OCI-LY1 (cell line): Measurements from ENCODE around the gene RAD52.

Source experiments
- H2AFZ ChIP-seq: fragments of 200-600 bp; sonication (generic), shearing (Covaris generic); 2 replicates; pipeline ENCODE4 v1.6.0; 2014; ENCODE audit warnings: antibody characterized with exemption, mild to moderate bottlenecking, low read length
- H3F3A ChIP-seq: fragments of 200-600 bp; sonication (generic), shearing (Covaris generic); 2 replicates; pipeline ENCODE4 v1.6.0; 2014; ENCODE audit warnings: mild to moderate bottlenecking, antibody characterized with exemption, low read length, moderate library complexity; ENCODE audit not compliant: insufficient read depth
- H3K27ac ChIP-seq: fragments of 200-600 bp; sonication (generic); 2 replicates; pipeline ENCODE4 v1.5.1; 2014; ENCODE audit warnings: low read length, mixed run types, mild to moderate bottlenecking, low read depth; ENCODE audit not compliant: poor library complexity, severe bottlenecking
- H3K27me3 ChIP-seq: fragments of 200-600 bp; sonication (generic); 2 replicates; pipeline ENCODE4 v1.6.0; 2014; ENCODE audit warnings: antibody characterized with exemption, mild to moderate bottlenecking, low read length, moderate library complexity; ENCODE audit not compliant: insufficient read depth
- H3K36me3 ChIP-seq: fragments of 200-600 bp; sonication (generic); 2 replicates; pipeline ENCODE4 v1.6.1; 2014; ENCODE audit warnings: mild to moderate bottlenecking, antibody characterized with exemption, low read length, moderate library complexity, mixed read lengths; ENCODE audit not compliant: insufficient read depth
- H3K4me1 ChIP-seq: fragments of 200-600 bp; sonication (generic); 2 replicates; pipeline ENCODE4 v1.5.1; 2014; ENCODE audit warnings: mild to moderate bottlenecking, low read length, moderate library complexity; ENCODE audit not compliant: insufficient read depth, severe bottlenecking
- H3K4me2 ChIP-seq: fragments of 200-600 bp; sonication (generic), shearing (Covaris generic); 2 replicates; pipeline ENCODE4 v1.6.1; 2014; ENCODE audit warnings: low read length
- H3K4me3 ChIP-seq: fragments of 200-600 bp; sonication (generic); 2 replicates; pipeline ENCODE4 v1.5.1; 2014; ENCODE audit warnings: low read length, low read depth, mild to moderate bottlenecking, mixed read lengths; ENCODE audit not compliant: poor library complexity, severe bottlenecking
- H3K79me2 ChIP-seq: fragments of 200-600 bp; shearing (Covaris generic); 2 replicates; pipeline ENCODE4 v1.6.1; 2016; ENCODE audit warnings: mixed run types, low read length, mixed read lengths; ENCODE audit not compliant: insufficient read depth
- H3K9ac ChIP-seq: fragments of 200-600 bp; sonication (generic), shearing (Covaris generic); 2 replicates; pipeline ENCODE4 v1.6.1; 2014; ENCODE audit warnings: mild to moderate bottlenecking, low read length, mixed read lengths
- H3K9me2 ChIP-seq: fragments of 200-600 bp; sonication (generic), shearing (Covaris generic); 2 replicates; pipeline ENCODE4 v1.6.1; 2014; ENCODE audit warnings: low read depth, mild to moderate bottlenecking, low read length, mixed read lengths
- H3K9me3 ChIP-seq: fragments of 200-600 bp; shearing (Covaris generic); 2 replicates; pipeline ENCODE4 v1.6.1; 2014; ENCODE audit warnings: low read length, mixed read lengths
- H4K20me1 ChIP-seq: fragments of 200-600 bp; sonication (generic), shearing (Covaris generic); 2 replicates; pipeline ENCODE4 v1.6.0; 2016; ENCODE audit warnings: mild to moderate bottlenecking, low read length; ENCODE audit not compliant: insufficient read depth
- EZH2 ChIP-seq: fragments of 200-600 bp; sonication (generic), shearing (Covaris generic); IDR thresholded peaks from 2 replicates; pipeline ENCODE4 v1.8.0; 2017; ENCODE audit warnings: borderline replicate concordance, mixed run types, mild to moderate bottlenecking, antibody characterized with exemption, low read length, moderate library complexity, mixed read lengths
- TF ChIP-seq, protein P1 (sequence below): fragments of 200-600 bp; sonication (generic), shearing (Covaris generic); IDR thresholded peaks from 2 replicates; pipeline ENCODE4 v1.5.1; 2017; ENCODE audit warnings: mild to moderate bottlenecking, antibody characterized with exemption, low read length, moderate library complexity, mixed read lengths

Gene RAD52

DNA sequence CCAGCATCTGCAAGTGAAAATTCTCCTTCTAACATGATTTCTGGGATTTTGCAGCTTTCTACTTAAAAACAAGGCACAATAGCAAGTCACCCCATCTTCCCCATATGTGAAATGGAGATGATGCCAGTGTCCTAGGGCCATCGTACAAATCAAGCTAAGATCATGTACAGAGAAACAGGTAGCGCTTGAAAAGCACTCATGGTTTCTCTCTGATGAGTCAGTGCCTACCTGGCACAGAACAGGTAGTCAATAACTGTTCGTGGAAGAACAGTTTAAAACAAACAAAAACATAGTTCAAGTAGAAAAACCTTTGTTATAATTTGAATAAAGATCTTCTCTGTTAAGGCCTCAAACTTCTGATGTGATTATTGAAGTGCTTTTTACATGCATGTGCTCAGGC lies 46.9 kb downstream of the RAD52 start:
- Histone ChIP-seq H4K20me1 (no peaks in the 10 kb centered on the region), H3F3A (no peaks in the 10 kb centered on the region), H2AFZ (no peak overlapping the region), H3K9me2 (no peaks in the 10 kb centered on the region), H3K4me1 (no peaks in the 10 kb centered on the region), H3K9ac (no peak overlapping the region), H3K4me3 (no peak overlapping the region), H3K27me3 (no peaks in the 10 kb centered on the region), H3K27ac (no peak overlapping the region), H3K79me2 (no peaks in the 10 kb centered on the region), H3K36me3 (peaks cover 93% of the 10 kb centered on the region), H3K4me2 (no peak overlapping the region), H3K9me3 (no peaks in the 10 kb centered on the region)
- no peak for TF ChIP-seq EZH2
- TF ChIP-seq, protein P1, sequence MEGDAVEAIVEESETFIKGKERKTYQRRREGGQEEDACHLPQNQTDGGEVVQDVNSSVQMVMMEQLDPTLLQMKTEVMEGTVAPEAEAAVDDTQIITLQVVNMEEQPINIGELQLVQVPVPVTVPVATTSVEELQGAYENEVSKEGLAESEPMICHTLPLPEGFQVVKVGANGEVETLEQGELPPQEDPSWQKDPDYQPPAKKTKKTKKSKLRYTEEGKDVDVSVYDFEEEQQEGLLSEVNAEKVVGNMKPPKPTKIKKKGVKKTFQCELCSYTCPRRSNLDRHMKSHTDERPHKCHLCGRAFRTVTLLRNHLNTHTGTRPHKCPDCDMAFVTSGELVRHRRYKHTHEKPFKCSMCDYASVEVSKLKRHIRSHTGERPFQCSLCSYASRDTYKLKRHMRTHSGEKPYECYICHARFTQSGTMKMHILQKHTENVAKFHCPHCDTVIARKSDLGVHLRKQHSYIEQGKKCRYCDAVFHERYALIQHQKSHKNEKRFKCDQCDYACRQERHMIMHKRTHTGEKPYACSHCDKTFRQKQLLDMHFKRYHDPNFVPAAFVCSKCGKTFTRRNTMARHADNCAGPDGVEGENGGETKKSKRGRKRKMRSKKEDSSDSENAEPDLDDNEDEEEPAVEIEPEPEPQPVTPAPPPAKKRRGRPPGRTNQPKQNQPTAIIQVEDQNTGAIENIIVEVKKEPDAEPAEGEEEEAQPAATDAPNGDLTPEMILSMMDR: no peak

DNA sequence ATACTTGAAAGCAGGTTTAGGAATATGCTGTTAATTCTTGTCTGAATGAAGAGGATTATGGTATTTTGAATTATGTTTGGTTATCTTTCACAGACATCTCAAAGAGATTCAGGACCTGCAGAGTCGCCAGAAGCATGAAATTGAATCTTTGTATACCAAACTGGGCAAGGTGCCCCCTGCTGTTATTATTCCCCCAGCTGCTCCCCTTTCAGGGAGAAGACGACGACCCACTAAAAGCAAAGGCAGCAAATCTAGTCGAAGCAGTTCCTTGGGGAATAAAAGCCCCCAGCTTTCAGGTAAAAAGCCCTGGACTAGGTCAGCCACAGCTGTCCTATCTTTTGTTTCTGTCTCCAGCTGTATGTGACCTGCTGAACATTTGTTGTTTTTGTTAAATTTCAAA lies 52.1 kb downstream of the RAD52 start:
- Histone ChIP-seq H3K9me2 (no peaks in the 10 kb centered on the region), H3K9me3 (no peaks in the 10 kb centered on the region), H3K27ac (no peak overlapping the region), H4K20me1 (no peaks in the 10 kb centered on the region), H3K4me1 (no peaks in the 10 kb centered on the region), H3F3A (no peaks in the 10 kb centered on the region; the same call in 1 of the 2 replicates), H3K36me3 (peaks cover 86% of the 10 kb centered on the region), H3K9ac (no peak overlapping the region), H3K79me2 (no peaks in the 10 kb centered on the region), H2AFZ (no peak overlapping the region), H3K4me2 (no peak overlapping the region), H3K4me3 (no peak overlapping the region), H3K27me3 (no peaks in the 10 kb centered on the region)
- TF ChIP-seq, protein P1: no peak
- no peak for TF ChIP-seq EZH2

DNA sequence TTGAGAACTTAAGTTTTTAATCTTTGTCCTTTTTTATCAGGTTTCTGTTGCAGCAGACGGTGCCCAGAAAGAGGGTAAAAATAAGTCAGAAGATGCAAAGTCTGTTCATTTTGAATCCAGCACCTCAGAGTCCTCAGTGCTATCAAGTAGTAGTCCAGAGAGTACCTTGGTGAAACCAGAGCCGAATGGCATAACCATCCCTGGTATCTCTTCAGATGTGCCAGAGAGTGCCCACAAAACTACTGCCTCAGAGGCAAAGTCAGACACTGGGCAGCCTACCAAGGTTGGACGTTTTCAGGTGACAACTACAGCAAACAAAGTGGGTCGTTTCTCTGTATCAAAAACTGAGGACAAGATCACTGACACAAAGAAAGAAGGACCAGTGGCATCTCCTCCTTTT lies 53.5 kb downstream of the RAD52 start:
- Histone ChIP-seq H2AFZ (no peak overlapping the region), H4K20me1 (no peaks in the 10 kb centered on the region), H3K4me2 (no peak overlapping the region), H3K9ac (no peak overlapping the region), H3K27me3 (no peaks in the 10 kb centered on the region), H3F3A (no peaks in the 10 kb centered on the region; the same call in 1 of the 2 replicates), H3K79me2 (no peaks in the 10 kb centered on the region), H3K9me3 (no peaks in the 10 kb centered on the region), H3K4me1 (no peaks in the 10 kb centered on the region), H3K27ac (no peak overlapping the region), H3K36me3 (peaks cover 79% of the 10 kb centered on the region), H3K4me3 (no peak overlapping the region), H3K9me2 (no peaks in the 10 kb centered on the region)
- TF ChIP-seq EZH2: no peak
- TF ChIP-seq, protein P1: no peak
